PFSK-1 (cell line): ENCODE data around the gene HTATSF1.

ENCODE experiments used
- FOXP2 ChIP-seq: optimal IDR thresholded peaks from 2 replicates; pipeline ENCODE3; 2011; ENCODE audit warnings: borderline replicate concordance, control low read depth, inconsistent platforms; ENCODE audit not compliant: insufficient read depth; ENCODE audit errors: extremely low read length, extremely low read depth
- POLR2AphosphoS5 ChIP-seq: IDR thresholded peaks from 2 replicates; pipeline ENCODE4 v1.6.1; 2012; ENCODE audit warnings: low read depth, mild to moderate bottlenecking, control low read depth, low read length, moderate library complexity
- SIN3A ChIP-seq: IDR thresholded peaks from 2 replicates; pipeline ENCODE4 v1.6.1; 2012; ENCODE audit warnings: mild to moderate bottlenecking, low read length, moderate library complexity, borderline replicate concordance; ENCODE audit not compliant: insufficient read depth
- TAF1 ChIP-seq: IDR thresholded peaks from 2 replicates; pipeline ENCODE4 v1.6.1; 2012; ENCODE audit warnings: low read length, control low read depth, borderline replicate concordance; ENCODE audit not compliant: insufficient read depth
- TF ChIP-seq, protein P1 (sequence below), 2 experiments: IDR thresholded peaks; 2 replicates each; pipeline versions ENCODE4 v1.6.1 to v1.8.0; 2011 to 2012; ENCODE audit warnings: low read depth in 2 of 2, low read length in 2 of 2, control low read depth in 1 of 2, inconsistent platforms in 1 of 2, mild to moderate bottlenecking in 1 of 2, moderate library complexity in 1 of 2; ENCODE audit not compliant: insufficient read depth in 1 of 2

DNA sequence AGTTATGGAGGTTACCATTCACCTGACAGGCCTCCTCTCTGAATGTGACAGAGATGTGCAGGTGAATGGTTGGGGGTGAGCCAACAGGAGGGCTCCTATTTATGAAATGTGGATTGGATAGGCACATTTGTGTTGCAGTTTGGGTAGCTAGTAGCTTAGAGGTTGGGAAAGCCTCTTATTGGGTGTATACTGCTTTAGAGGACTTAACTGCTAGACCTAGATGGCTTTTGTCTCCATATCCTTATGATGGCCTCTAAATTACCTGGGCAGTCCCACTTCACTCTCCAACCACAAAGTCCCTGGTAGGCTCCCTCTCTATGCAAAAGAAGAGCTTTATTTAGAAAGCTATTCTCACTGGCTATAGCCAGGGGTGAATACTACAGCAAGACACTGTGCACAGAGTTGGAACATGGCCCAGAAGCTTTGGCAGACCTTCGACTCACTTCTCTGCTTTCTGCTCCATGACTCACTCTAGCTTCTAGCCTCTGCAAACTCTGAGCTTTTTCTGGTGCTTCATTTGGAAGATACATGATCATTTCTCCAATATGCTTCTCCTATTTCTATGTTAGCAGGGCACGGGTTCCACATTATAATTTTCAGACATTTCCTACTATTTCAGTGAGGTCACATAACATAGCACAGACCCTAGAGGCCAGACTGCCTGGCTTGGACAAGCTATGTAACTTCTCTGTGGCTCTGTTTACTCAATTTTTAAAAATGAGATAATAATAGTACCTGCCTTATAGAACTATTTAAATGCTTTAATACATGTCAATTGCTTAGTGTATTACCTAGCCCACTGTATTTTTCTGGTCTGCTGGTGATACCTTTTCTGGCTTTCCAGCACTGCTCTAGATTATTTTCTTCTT is 28.6 kb downstream of the HTATSF1 start:
- TF ChIP-seq, protein P1, sequence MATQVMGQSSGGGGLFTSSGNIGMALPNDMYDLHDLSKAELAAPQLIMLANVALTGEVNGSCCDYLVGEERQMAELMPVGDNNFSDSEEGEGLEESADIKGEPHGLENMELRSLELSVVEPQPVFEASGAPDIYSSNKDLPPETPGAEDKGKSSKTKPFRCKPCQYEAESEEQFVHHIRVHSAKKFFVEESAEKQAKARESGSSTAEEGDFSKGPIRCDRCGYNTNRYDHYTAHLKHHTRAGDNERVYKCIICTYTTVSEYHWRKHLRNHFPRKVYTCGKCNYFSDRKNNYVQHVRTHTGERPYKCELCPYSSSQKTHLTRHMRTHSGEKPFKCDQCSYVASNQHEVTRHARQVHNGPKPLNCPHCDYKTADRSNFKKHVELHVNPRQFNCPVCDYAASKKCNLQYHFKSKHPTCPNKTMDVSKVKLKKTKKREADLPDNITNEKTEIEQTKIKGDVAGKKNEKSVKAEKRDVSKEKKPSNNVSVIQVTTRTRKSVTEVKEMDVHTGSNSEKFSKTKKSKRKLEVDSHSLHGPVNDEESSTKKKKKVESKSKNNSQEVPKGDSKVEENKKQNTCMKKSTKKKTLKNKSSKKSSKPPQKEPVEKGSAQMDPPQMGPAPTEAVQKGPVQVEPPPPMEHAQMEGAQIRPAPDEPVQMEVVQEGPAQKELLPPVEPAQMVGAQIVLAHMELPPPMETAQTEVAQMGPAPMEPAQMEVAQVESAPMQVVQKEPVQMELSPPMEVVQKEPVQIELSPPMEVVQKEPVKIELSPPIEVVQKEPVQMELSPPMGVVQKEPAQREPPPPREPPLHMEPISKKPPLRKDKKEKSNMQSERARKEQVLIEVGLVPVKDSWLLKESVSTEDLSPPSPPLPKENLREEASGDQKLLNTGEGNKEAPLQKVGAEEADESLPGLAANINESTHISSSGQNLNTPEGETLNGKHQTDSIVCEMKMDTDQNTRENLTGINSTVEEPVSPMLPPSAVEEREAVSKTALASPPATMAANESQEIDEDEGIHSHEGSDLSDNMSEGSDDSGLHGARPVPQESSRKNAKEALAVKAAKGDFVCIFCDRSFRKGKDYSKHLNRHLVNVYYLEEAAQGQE (IDR thresholded peaks at IDR 0.05; ENCODE audit: insufficient read depth in 1 of 2, low read depth in 2 of 2, low read length in 2 of 2): no peak
- TF ChIP-seq TAF1: no peak
- no peak for TF ChIP-seq POLR2AphosphoS5
- TF ChIP-seq FOXP2: no peak
- TF ChIP-seq SIN3A: no peak
